ENCODE measurements around the gene LCP2. TPM values are rescaled to one million over a fixed set of nuclear protein-coding genes. Genes with fewer than 3 reads are reported as not detected.
"Not testable (repeated sequence)": the region's sequence is repeated elsewhere in the genome, so short reads cannot be mapped to it uniquely, and the experiment has no call there.

LCP2 gene
- total and polyA plus RNA-seq, 2 donors (not counting 1 experiment from before 2014, with no cell fraction given) = 11.7 to 13.9 TPM

DNA sequence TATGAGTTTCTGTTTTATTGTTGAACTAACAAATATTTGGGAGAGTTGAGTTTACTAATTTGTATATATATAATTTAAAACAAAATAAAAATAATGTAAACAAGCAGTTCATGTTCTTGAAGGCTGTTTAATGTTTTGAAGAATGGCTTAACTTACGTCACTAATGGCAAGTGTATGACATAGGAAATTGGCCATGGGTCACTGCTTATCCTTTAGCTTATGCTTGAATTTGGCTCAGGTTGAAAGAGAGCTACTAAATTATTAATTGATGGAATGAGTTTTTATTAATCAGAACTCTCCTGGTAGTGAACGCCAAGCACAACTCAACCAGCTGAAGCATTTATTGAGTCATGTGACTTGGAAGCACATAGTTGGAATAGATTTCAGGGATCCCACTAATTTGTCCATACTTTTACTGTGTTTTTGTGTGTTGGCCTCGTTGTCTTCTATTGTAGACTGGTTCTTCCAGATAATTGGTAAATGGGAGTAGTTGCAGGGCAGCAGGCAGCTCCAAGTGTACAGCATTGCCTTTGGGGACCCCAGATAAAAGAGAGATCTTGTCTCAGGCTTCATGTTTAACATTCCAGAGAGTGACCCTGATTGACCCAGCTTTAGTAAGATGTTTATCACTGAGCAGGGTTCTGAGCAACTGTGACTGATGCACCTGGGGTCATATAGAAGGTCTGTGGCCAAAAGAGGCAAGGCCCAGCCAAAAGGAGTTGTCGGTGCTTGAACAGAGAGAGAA lies 51.3 kb downstream of the LCP2 start:
- H3K27me3 ChIP-seq (replicated peaks in 1 of 4; ENCODE audit: control extremely low read depth in 1 of 4, control insufficient read depth in 3 of 4, insufficient read depth in 4 of 4, low read length in 3 of 4) = no peaks in the 10 kb centered on the region
- 89% methylated on average over 3 of the region's 4 CpGs for WGBS (ENCODE audit: insufficient coverage)
- intact Hi-C loops (cut with micrococcal nuclease) = no loop called here
- H3K27me3 Mint-ChIP-seq = peaks cover 4% of the 10 kb centered on the region
- H4K20me1 ChIP-seq (ENCODE audit: control insufficient read depth, insufficient read depth, low read length, poor library complexity, severe bottlenecking) = no peaks in the 10 kb centered on the region
- POLR2A ChIA-PET = no interaction called here
- no peak overlapping the region for H3K4me3 ChIP-seq (ENCODE audit: control extremely low read depth in 1 of 5, extremely low read depth in 1 of 5, insufficient read depth in 1 of 5, low read depth in 2 of 5, low read length in 4 of 5)
- no peak overlapping the region for H3K4me3 Mint-ChIP-seq
- H3K4me1 Mint-ChIP-seq = peaks cover 2% of the 10 kb centered on the region
- no peak overlapping the region for H2AFZ ChIP-seq (ENCODE audit: insufficient read depth, low read depth, low read length, poor library complexity, severe bottlenecking)
- no peak overlapping the region for H3K27ac Mint-ChIP-seq
- peaks cover 3 to 5% of the 10 kb centered on the region in 2 experiments for H3K36me3 ChIP-seq (replicated peaks in 1 of 2; ENCODE audit: control extremely low read depth in 1 of 2, control insufficient read depth in 1 of 2, extremely low read depth in 1 of 2, insufficient read depth in 2 of 2, low read length in 1 of 2)
- H3K9me3 Mint-ChIP-seq (ENCODE audit: insufficient read depth) = no peaks in the 10 kb centered on the region
- H3K9ac ChIP-seq (ENCODE audit: low read length) = no peak overlapping the region
- ATAC-seq (ENCODE audit: low read depth) (no peak), DNase-seq (no peak)
- TF ChIP-seq EZH2 (IDR thresholded peaks at IDR 0.05; ENCODE audit: borderline replicate concordance, insufficient read depth, low read depth, low read length, poor library complexity, severe bottlenecking) = no peak
- TF ChIP-seq, protein P1, sequence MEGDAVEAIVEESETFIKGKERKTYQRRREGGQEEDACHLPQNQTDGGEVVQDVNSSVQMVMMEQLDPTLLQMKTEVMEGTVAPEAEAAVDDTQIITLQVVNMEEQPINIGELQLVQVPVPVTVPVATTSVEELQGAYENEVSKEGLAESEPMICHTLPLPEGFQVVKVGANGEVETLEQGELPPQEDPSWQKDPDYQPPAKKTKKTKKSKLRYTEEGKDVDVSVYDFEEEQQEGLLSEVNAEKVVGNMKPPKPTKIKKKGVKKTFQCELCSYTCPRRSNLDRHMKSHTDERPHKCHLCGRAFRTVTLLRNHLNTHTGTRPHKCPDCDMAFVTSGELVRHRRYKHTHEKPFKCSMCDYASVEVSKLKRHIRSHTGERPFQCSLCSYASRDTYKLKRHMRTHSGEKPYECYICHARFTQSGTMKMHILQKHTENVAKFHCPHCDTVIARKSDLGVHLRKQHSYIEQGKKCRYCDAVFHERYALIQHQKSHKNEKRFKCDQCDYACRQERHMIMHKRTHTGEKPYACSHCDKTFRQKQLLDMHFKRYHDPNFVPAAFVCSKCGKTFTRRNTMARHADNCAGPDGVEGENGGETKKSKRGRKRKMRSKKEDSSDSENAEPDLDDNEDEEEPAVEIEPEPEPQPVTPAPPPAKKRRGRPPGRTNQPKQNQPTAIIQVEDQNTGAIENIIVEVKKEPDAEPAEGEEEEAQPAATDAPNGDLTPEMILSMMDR (IDR thresholded peaks at IDR 0.05) = no peak
- H3K79me2 ChIP-seq (ENCODE audit: control insufficient read depth, insufficient read depth, low read length) = no peaks in the 10 kb centered on the region
- no peaks in the 10 kb centered on the region for H3K4me1 ChIP-seq (ENCODE audit: control insufficient read depth in 2 of 2, insufficient read depth in 2 of 2, low read length in 2 of 2)
- no peak overlapping the region for H3K27ac ChIP-seq (ENCODE audit: low read length in 2 of 2)
- no peak overlapping the region for H3K4me2 ChIP-seq (replicated peaks; ENCODE audit: low read depth, low read length, poor library complexity, severe bottlenecking)
- CTCF ChIA-PET = interaction anchor here (0.9 to 2.0 kb wide), 3 partner anchors 19 to 93 kb away, joined by 3 to 8 read pairs (median 3); no protein-coding TSS in a partner anchor
- H3K9me3 ChIP-seq (ENCODE audit: control extremely low read depth in 1 of 3, control insufficient read depth in 2 of 3, insufficient read depth in 1 of 3, low read length in 2 of 3) = no peaks in the 10 kb centered on the region

GRCh38 chr5:170245436-170245835 lies 52.1 kb downstream of the LCP2 start:
- H3K79me2 ChIP-seq (ENCODE audit: control insufficient read depth, insufficient read depth, low read length); H3K4me1 Mint-ChIP-seq; intact Hi-C loops (cut with micrococcal nuclease); H3K4me3 ChIP-seq (ENCODE audit: control extremely low read depth in 1 of 5, extremely low read depth in 1 of 5, insufficient read depth in 1 of 5, low read depth in 2 of 5, low read length in 4 of 5); H3K36me3 ChIP-seq (replicated peaks in 1 of 2; ENCODE audit: control extremely low read depth in 1 of 2, control insufficient read depth in 1 of 2, extremely low read depth in 1 of 2, insufficient read depth in 2 of 2, low read length in 1 of 2); H3K27ac Mint-ChIP-seq; H2AFZ ChIP-seq (ENCODE audit: insufficient read depth, low read depth, low read length, poor library complexity, severe bottlenecking); H3K27me3 ChIP-seq (replicated peaks in 1 of 4; ENCODE audit: control extremely low read depth in 1 of 4, control insufficient read depth in 3 of 4, insufficient read depth in 4 of 4, low read length in 3 of 4); H3K9me3 ChIP-seq (ENCODE audit: control extremely low read depth in 1 of 3, control insufficient read depth in 2 of 3, insufficient read depth in 1 of 3, low read length in 2 of 3); DNase-seq; H4K20me1 ChIP-seq (ENCODE audit: control insufficient read depth, insufficient read depth, low read length, poor library complexity, severe bottlenecking); H3K4me2 ChIP-seq (replicated peaks; ENCODE audit: low read depth, low read length, poor library complexity, severe bottlenecking); H3K27ac ChIP-seq (ENCODE audit: low read length in 2 of 2); H3K27me3 Mint-ChIP-seq; H3K9me3 Mint-ChIP-seq (ENCODE audit: insufficient read depth); H3K4me3 Mint-ChIP-seq; ATAC-seq (ENCODE audit: low read depth); H3K4me1 ChIP-seq (ENCODE audit: control insufficient read depth in 2 of 2, insufficient read depth in 2 of 2, low read length in 2 of 2); POLR2A ChIA-PET; H3K9ac ChIP-seq (ENCODE audit: low read length): not testable (repeated sequence)
- CTCF ChIA-PET = interaction anchor here (0.9 to 2.0 kb wide), 2 partner anchors 20 to 94 kb away, joined by 3 to 8 read pairs; no protein-coding TSS in a partner anchor
- WGBS (ENCODE audit: insufficient coverage) = 100% methylated on average over 6 of the region's 23 CpGs

Measured in B cell (primary cell).